ENCODE measurements around the gene SCN5A. TPM values are rescaled to one million over a fixed set of nuclear protein-coding genes. Genes with fewer than 3 reads are reported as not detected.

Gene SCN5A
- total and polyA plus RNA-seq, 2 of the 4 experiments (the other 2 are of a cell fraction) = 1.9 to 2.0 TPM

DNA sequence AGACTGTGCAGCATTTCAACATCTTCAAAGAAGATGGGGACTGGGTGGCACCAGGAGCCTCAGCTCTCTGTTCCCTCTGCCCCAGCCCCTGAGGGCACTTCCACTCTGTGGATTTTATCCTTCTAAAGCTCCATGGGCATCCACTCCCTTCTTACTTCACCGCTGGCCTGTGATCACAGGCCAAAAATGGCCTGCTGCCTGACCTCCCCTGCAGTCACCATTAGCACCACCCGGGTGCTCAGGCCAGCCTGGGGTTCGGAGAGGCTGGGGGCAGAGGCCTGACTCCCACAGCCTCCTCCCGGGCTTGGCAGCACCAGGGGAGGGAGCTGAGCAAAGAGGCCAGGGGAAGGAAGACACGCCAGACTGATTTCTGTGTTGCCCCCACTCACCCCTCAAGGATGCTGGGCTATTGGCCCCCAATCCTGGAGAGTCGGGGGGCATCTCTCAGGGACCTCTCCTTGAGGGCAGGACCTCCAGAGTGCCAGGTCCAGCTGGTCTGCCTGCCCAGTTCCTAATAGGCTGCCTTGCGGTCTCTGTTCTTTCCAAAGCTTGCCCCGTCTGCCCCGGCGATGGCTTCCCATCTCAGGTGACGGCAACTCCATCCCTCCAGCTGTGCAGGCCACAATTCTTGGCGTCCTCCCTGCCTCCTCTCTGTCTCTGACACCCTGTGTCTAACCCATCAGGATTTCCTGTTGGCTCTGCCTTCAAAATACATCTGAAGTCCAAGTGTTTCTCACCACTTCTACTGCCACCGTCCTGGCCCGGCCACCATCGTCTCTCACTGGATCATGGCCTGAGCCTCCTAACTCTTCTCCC lies 86.2 kb downstream of the SCN5A start:
- Histone ChIP-seq H2AFZ (replicated peaks; ENCODE audit: low read length, poor library complexity) (no peak overlapping the region), H3K14ac (replicated peaks; ENCODE audit: low read depth, low read length) (no peak overlapping the region), H3K23ac (ENCODE audit: low read depth, low read length) (no peak overlapping the region), H2BK5ac (ENCODE audit: low read depth, low read length, poor library complexity, severe bottlenecking) (no peak overlapping the region), H4K91ac (ENCODE audit: insufficient read depth, low read depth, low read length) (no peak overlapping the region), H3K4me1 (ENCODE audit: control insufficient read depth, insufficient read depth, low read length) (no peaks in the 10 kb centered on the region), H2AK5ac (ENCODE audit: low read depth, low read length) (no peak overlapping the region), H2BK15ac (ENCODE audit: low read depth, low read length) (no peak overlapping the region), H3K4me2 (ENCODE audit: low read depth, low read length) (no peak overlapping the region), H3K4me3 (ENCODE audit: insufficient read depth, low read depth, low read length) (no peak overlapping the region), H3K79me1 (ENCODE audit: low read depth in 1 of 2, low read length in 2 of 2) (no peaks in the 10 kb centered on the region), H4K20me1 (ENCODE audit: insufficient read depth, low read length) (no peaks in the 10 kb centered on the region), H3K9me1 (ENCODE audit: insufficient read depth, low read length) (no peaks in the 10 kb centered on the region), H3K36me3 (ENCODE audit: control insufficient read depth, insufficient read depth, low read length) (no peaks in the 10 kb centered on the region), H2BK20ac (ENCODE audit: low read depth, low read length) (no peak overlapping the region), H3K4ac (ENCODE audit: low read depth, low read length) (no peak overlapping the region), H2BK120ac (ENCODE audit: low read depth, low read length) (no peak overlapping the region), H2AK9ac (replicated peaks; ENCODE audit: low read depth, low read length, poor library complexity) (no peak overlapping the region), H4K8ac (ENCODE audit: low read depth in 2 of 2, low read length in 2 of 2) (no peak overlapping the region), H3K56ac (ENCODE audit: extremely low read depth, insufficient read depth, low read length) (no peak overlapping the region), H3K9ac (ENCODE audit: low read depth, low read length) (no peak overlapping the region), H3K18ac (ENCODE audit: low read depth, low read length) (no peak overlapping the region), H3K27me3 (ENCODE audit: control insufficient read depth, insufficient read depth, low read length) (no peaks in the 10 kb centered on the region), H3K27ac (ENCODE audit: insufficient read depth, low read length) (no peak overlapping the region), H3K9me3 (ENCODE audit: control insufficient read depth, insufficient read depth, low read length) (no peaks in the 10 kb centered on the region), H4K5ac (ENCODE audit: low read depth, low read length) (no peak overlapping the region)
- ATAC-seq (ENCODE audit: low read depth) (no peak), DNase-seq (no peak)
- TF ChIP-seq POLR2A (IDR thresholded peaks at IDR 0.05; ENCODE audit: low read depth, low read length) (no peak), MXI1 (IDR thresholded peaks at IDR 0.05; ENCODE audit: borderline replicate concordance, low read depth, low read length) (no peak), CEBPB (IDR thresholded peaks at IDR 0.05; ENCODE audit: low read depth, low read length) (no peak), NFE2L2 (IDR thresholded peaks at IDR 0.05; ENCODE audit: low read depth, low read length) (no peak), RCOR1 (IDR thresholded peaks at IDR 0.05; ENCODE audit: insufficient replicate concordance, low read length) (no peak)
- no TSS peak for BruUV-seq (replicated peaks)
- dilution Hi-C loops (cut with HindIII; ENCODE audit: low sequenced_read_pairs, unreplicated experiment) = no loop called here
- POLR2A ChIA-PET (ENCODE audit: unreplicated experiment) = no interaction called here
- in situ Hi-C loops (cut with MboI; ENCODE audit: low sequenced_read_pairs) = no loop called here
- CTCF ChIA-PET = no interaction called here
- intact Hi-C loops (cut with micrococcal nuclease) = no loop called here
- WGBS, 2 experiments (ENCODE audit: extremely low coverage in 2 of 2, insufficient read length in 1 of 2) = 90% methylated on average over 10 of the region's 15 CpGs; no CpG with 5 or more reads in 1 of the 2 experiments

All from IMR-90 (cell line).